ENCODE data around the gene ATP8A2.

- TF ChIP-seq CTCF (conservative IDR thresholded peaks at IDR 0.05; ENCODE audit: low read depth, low read length) (no peak), CEBPB (IDR thresholded peaks at IDR 0.05; ENCODE audit: low read depth, low read length) (no peak), RAD21 (IDR thresholded peaks at IDR 0.05; ENCODE audit: low read length) (no peak), BHLHE40 (IDR thresholded peaks at IDR 0.05; ENCODE audit: low read depth, low read length) (no peak), FOS (IDR thresholded peaks at IDR 0.05; ENCODE audit: low read depth, low read length) (no peak), MAFK (IDR thresholded peaks at IDR 0.05; ENCODE audit: low read depth, low read length) (no peak)
Measured at GRCh38 chr13:25768838-25769237, 397.1 kb downstream of the ATP8A2 start.
